ENCODE measurements around the gene KLHDC1. TPM values are rescaled to one million over a fixed set of nuclear protein-coding genes. Genes with fewer than 3 reads are reported as not detected.

Gene KLHDC1
- total RNA-seq, 2 donors from 2014 or later: 5.3 to 8.6 TPM

GRCh38 chr14:49796025-49796424 lies 103.1 kb downstream of the KLHDC1 start:
- WGBS, 2 donors: 91 to 95% methylated on average over 2 of the region's 2 CpGs
- peaks cover 6 to 37% of the 10 kb centered on the region in 2 donors for H3K36me3 ChIP-seq (replicated peaks in 1 of 2; ENCODE audit: insufficient read depth in 1 of 2, low read depth in 2 of 2)
- no peak overlapping the region for H3K27ac ChIP-seq
- H3K9me3 ChIP-seq: no peaks in the 10 kb centered on the region
- TF ChIP-seq POLR2A (IDR thresholded peaks at IDR 0.05) (no peak), CTCF (IDR thresholded peaks at IDR 0.05) (no peak)
- H3K4me1 ChIP-seq: no peaks in the 10 kb centered on the region
- ATAC-seq: no peak
- intact Hi-C loops (cut with DNase I): no loop called here
- no peak overlapping the region for H3K4me3 ChIP-seq
- DNase-seq: no peak
- no peaks in the 10 kb centered on the region for H3K27me3 ChIP-seq

Small RNA genes within 50 kb of the gene (small RNA-seq; reads per million reads assigned to genes)
- gene RNU6ATAC30P: not detected

Other genes with a start within 250 kb of the KLHDC1 start
- 1,000 to 10,000 TPM; 1,265 to 2,856 TPM for gene RPS29, start 106.7 kb upstream of the KLHDC1 start, total RNA-seq
- gene LRR1, start 94.2 kb upstream of the KLHDC1 start, total RNA-seq: 10 to 100 TPM in 1 of 2 donors, 1 to 10 TPM in 1; 9.6 to 27.0 TPM
- gene RPL36AL, start 72.5 kb upstream of the KLHDC1 start, total RNA-seq: 100 to 1,000 TPM; 129 to 162 TPM
- gene MGAT2, start 72.3 kb upstream of the KLHDC1 start, total RNA-seq: 10 to 100 TPM; 27.5 to 37.6 TPM
- 10 to 100 TPM; 14.8 to 18.5 TPM for gene DNAAF2, start 57.9 kb upstream of the KLHDC1 start, total RNA-seq
- gene POLE2, start 4.9 kb upstream of the KLHDC1 start, total RNA-seq: 1 to 10 TPM in 1 of 2 donors, not detected in 1; 7.0 TPM
- 10 to 100 TPM; 38.6 to 90.0 TPM for gene KLHDC2, start 75.0 kb downstream of the KLHDC1 start, total RNA-seq
- gene NEMF, start 159.7 kb downstream of the KLHDC1 start, total RNA-seq: 100 to 1,000 TPM in 1 of 2 donors, 10 to 100 TPM in 1; 56.3 to 106 TPM
- 10 to 100 TPM; 18.5 to 27.8 TPM for gene ARF6, start 200.0 kb downstream of the KLHDC1 start, total RNA-seq